Measurements from ENCODE around the gene FOXJ1. TPM values are rescaled to one million over a fixed set of nuclear protein-coding genes. Genes with fewer than 3 reads are reported as not detected.
"Not testable (repeated sequence)": the region's sequence is repeated elsewhere in the genome, so short reads cannot be mapped to it uniquely, and the experiment has no call there.

The FOXJ1 gene
- polyA plus RNA-seq (2013, experiment 1 of 2; ENCODE audit: insufficient read length), result not detected
- 0.11 TPM for polyA plus RNA-seq (2013, experiment 2 of 2; ENCODE audit: insufficient read length)

- peak; percentile 82 for DNase-seq
These were observed at the start of gene FOXJ1 for GRCh38 chr17:76141212-76142038. Gene FOXJ1 (minus strand): TSS chr17:76141245. CDS start chr17:76140395, 850 bp downstream.

GRCh38 chr17:76189741-76190140 is 48.7 kb upstream of the FOXJ1 start:
- no peak for DNase-seq

GRCh38 chr17:76189247-76189646 is 48.2 kb upstream of the FOXJ1 start:
- DNase-seq, result no peak

- DNase-seq, result no peak
These were observed 47.4 kb upstream of the FOXJ1 start for GRCh38 chr17:76188213-76189016.

DNA sequence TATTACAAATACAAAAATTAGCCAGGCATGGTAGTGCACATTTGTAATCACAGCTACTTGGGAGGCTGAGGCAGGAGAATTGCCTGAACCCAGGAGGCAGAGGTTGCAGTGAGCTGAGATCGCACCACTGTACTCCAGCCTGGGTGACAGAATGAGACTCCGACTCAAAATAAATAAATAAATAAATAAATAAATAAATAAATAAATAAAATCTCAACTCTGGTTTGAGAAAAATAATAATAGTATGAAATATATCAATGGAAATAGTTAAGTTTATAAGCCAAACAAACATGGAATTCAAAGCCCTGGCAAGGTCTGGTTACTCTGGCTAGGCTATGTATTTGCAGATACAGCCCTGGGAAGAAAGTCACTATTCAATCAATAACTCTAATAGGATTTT is 45.7 kb upstream of the FOXJ1 start:
- DNase-seq, result not testable (repeated sequence)

GRCh38 chr17:76184290-76184689 is 43.2 kb upstream of the FOXJ1 start:
- no peak for DNase-seq

GRCh38 chr17:76182016-76182764 is 41.1 kb upstream of the FOXJ1 start:
- peak; percentile 88 for DNase-seq

DNA sequence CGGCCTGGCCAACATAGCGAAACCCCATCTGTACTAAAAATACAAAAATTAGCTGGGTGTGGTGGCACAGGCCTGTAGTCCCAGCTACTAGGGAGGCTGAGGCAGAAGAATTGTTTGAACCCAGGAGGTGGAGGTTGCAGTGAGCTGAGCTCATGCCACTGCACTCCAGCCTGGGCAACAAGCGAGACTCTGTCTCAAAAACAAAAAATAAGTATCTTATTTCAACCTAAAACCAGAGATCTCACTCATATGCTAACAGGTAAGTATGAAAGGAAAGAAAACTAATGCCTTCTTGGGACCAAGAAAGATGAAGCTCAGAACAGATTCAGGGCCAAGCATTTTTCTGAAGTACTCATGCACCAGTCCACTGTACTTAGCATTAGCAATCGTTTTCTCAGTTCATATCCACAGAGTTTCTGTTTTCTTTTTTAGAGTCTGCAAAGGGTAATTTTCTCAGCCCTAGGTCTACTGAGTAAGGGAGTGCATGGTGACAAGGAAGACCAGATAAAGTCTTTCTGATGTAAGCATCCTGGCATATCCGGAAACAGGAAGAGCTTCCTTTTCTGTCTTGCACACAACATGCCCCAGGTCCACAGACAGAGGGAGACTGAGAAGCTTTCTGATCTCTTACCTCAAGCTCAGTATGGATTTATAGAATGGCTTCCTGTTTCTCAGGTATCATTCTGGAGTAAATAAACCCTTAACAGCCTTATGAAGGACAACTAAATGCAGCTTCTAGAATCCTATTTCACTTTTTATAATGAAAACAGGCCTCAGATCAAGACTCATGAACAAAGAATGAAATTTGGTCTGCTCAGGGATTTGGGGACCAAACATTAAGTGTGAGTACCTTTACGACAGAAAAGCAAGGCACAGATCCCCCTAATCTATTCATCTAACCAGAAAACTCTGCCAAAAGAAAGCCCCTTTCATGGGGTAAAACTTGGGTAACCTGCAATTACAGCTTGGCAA is 38.7 kb upstream of the FOXJ1 start:
- DNase-seq, result peak; percentile 36

GRCh38 chr17:76178124-76178523 is 37.1 kb upstream of the FOXJ1 start:
- DNase-seq, result no peak

- DNase-seq, result no peak
These were observed 35.9 kb upstream of the FOXJ1 start for GRCh38 chr17:76176701-76177574.

DNA sequence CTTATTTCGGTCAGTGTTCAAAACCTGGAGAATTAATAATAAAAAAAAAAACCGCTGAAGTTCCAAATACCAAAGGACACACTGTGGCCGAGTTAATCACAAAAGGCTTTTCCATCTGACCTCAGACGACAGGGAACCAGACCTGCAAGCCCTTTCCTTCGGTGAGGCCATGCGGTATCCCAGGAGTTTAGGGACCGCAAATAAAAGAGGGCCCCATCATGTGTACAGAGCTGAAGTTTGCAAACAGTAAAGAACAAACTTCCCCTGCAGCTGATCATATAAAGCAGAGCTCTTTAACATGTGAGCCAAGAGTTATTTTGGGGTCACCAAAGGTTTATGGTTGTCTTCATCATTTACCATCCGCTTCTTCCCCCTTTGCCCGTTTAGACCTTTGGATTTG is 33.0 kb upstream of the FOXJ1 start:
- DNase-seq, result no peak

- DNase-seq, result no peak
These were observed 32.4 kb upstream of the FOXJ1 start for GRCh38 chr17:76173474-76173873.

GRCh38 chr17:76171706-76172105 is 30.7 kb upstream of the FOXJ1 start:
- DNase-seq, result no peak

- DNase-seq, result no peak
These were observed 29.1 kb upstream of the FOXJ1 start for GRCh38 chr17:76170114-76170513.

DNA sequence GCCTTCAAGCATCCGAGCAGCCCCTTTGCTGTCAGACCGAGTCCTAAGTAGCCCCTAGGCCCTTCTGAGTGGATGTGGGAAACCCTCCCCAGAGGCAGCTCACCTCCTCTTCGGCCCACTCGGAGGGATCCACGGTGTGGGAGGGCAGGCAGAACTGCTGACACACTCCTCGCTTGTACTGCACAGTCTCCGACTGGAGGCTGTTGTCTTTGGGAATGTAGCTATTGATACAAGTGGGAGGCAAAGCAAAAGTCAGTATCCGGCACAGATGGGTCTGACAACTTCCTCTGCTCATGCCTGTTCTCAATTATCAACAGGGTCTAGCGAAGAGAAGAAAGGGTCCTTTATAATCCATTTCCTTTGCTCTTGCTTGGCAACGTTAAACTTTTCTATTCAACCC is 25.9 kb upstream of the FOXJ1 start:
- DNase-seq, result no peak

DNA sequence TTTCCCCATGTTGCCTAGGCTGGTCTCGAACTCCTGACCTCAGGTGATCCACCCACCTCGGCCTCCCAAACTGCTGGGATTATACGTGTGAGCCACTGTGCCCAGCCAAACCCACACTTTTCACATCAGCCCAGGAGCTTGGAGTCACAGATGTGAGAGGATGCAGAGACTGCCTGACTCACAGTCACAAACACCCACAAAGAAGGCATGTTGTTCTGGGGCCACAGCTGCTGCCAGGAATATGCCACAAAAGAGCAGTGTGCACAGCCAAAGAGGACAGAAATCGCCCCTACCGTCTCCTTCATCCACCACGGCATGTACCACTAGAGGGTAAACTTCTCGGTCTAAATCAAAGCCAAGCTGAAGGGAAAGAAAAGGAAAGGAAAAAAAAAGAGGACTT is 25.1 kb upstream of the FOXJ1 start:
- DNase-seq, result no peak

GRCh38 chr17:76164331-76164730 is 23.3 kb upstream of the FOXJ1 start:
- DNase-seq, result peak; percentile 13

GRCh38 chr17:76163919-76164318 is 22.9 kb upstream of the FOXJ1 start:
- no peak for DNase-seq

GRCh38 chr17:76161619-76162266 is 20.7 kb upstream of the FOXJ1 start:
- DNase-seq, result no peak
